GM12801 (cell line): ENCODE data around the gene JPH4.

Source experiments
- CTCF ChIP-seq: IDR thresholded peaks from one replicate; pipeline ENCODE4 v1.5.1; 2011; ENCODE audit warnings: control low read depth; ENCODE audit not compliant: insufficient read length; ENCODE audit errors: extremely low read depth

JPH4 gene

DNA sequence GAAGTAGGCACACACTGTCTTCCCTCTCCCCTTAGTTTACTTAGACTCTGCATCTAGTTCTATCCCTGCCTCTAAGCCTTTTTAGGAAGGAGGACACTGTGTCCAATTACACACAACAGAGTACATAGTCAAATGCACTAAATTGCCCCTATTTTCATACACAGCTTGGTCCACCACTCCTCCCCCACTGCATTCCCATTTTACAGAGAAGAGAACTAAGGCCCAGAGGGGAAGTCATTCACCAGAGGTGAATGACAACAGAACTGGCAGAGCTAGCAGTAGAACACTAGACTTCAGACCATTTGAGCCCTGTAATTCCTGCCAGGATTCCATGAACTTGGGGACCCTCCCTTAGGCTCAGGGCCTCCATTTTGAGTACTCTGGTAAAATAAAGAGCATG lies 1.1 kb upstream of the JPH4 start:
- no peak for TF ChIP-seq CTCF

DNA sequence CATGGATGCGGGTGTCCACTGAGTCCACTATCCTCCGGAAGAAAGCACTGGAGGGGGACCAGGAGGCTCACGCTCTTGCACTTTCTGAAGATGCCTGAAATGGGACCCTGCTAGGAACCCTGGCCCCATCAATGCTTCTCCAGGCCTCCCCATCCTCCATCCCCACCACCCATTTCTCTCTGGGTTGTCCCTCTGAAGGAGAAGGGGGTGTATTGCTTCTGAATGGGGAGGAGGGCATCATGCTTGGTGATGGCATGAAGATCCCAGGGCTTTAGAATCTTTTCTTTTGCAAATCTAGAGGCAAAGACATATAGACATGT lies 681 bp upstream of the JPH4 start:
- no peak for TF ChIP-seq CTCF

DNA sequence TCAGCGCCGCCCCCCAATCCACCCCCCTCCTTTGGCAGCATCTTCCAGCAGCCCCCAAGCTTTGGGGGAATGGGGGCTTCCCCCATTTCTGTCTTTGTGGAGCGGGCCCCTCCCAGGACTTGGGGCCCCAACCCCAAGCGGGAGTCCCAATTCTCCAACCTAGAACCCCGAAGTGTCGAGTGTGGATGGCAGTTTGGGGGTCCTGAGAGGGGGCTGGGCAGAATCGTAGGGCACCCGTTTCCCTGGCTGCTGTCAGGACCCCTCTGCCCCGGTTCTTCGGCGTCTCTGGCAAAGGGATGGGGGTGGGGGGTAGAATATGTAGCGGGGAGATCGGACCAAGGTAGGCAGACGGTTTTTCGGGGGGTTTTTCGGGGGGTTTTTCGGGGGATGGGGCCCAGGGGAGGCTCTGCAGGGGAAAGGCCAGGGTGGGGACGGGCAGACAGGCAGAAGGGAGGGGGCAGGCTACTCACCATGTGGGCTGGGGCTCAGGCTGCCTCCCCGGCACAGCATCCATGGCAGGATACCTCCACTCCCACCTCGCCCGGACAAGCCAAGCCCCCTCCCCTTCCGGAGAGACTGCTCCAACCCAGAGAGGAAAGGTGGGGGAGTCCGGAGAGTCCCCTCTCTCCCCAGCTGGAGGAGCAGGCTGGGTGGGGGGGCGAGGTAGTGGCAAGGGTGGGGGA lies 739 bp downstream of the JPH4 start:
- TF ChIP-seq CTCF: no peak

GRCh38 chr14:23577004-23577681 lies 1.4 kb downstream of the JPH4 start:
- TF ChIP-seq CTCF: no peak

GRCh38 chr14:23573384-23574015 lies 5.1 kb downstream of the JPH4 start:
- no peak for TF ChIP-seq CTCF

GRCh38 chr14:23572836-23573235 lies 5.8 kb downstream of the JPH4 start:
- no peak for TF ChIP-seq CTCF

- no peak for TF ChIP-seq CTCF
These were observed 6.1 kb downstream of the JPH4 start for GRCh38 chr14:23572524-23572828.
